ENCODE results near the gene PPP1R9B. TPM values are rescaled to one million over a fixed set of nuclear protein-coding genes. Genes with fewer than 3 reads are reported as not detected.
A peak's percentile ranks its signal among the peaks of the same experiment; 100 is the strongest.

The PPP1R9B gene
- total and polyA plus RNA-seq, 2 donors (not counting 1 experiment from before 2014, with no cell fraction given) = 80.7 to 220 TPM

GRCh38 chr17:50153650-50154575 lies 3.4 kb upstream of the PPP1R9B start:
- Histone ChIP-seq H2AFZ (ENCODE audit: insufficient read depth, low read depth, low read length, poor library complexity, severe bottlenecking) (no peak overlapping the region), H3K36me3 (replicated peaks in 1 of 2; ENCODE audit: control extremely low read depth in 1 of 2, control insufficient read depth in 1 of 2, extremely low read depth in 1 of 2, insufficient read depth in 2 of 2, low read length in 1 of 2) (no peaks in the 10 kb centered on the region), H4K20me1 (ENCODE audit: control insufficient read depth, insufficient read depth, low read length, poor library complexity, severe bottlenecking) (peaks cover 15% of the 10 kb centered on the region), H3K9me3 (ENCODE audit: control extremely low read depth in 1 of 3, control insufficient read depth in 2 of 3, insufficient read depth in 1 of 3, low read length in 2 of 3) (no peaks in the 10 kb centered on the region), H3K4me2 (replicated peaks; ENCODE audit: low read depth, low read length, poor library complexity, severe bottlenecking) (no peak overlapping the region), H3K27me3 (replicated peaks in 1 of 4; ENCODE audit: control extremely low read depth in 1 of 4, control insufficient read depth in 3 of 4, insufficient read depth in 4 of 4, low read length in 3 of 4) (no peaks in the 10 kb centered on the region), H3K27ac (ENCODE audit: low read length in 2 of 2) (peak overlapping the region in 1 of 2 donors; percentile 49), H3K79me2 (ENCODE audit: control insufficient read depth, insufficient read depth, low read length) (peaks cover 21% of the 10 kb centered on the region), H3K4me3 (ENCODE audit: control extremely low read depth in 1 of 5, extremely low read depth in 1 of 5, insufficient read depth in 1 of 5, low read depth in 2 of 5, low read length in 4 of 5) (no peak overlapping the region), H3K4me1 (ENCODE audit: control insufficient read depth in 2 of 2, insufficient read depth in 2 of 2, low read length in 2 of 2) (peaks cover 9 to 30% of the 10 kb centered on the region in 2 donors), H3K9ac (ENCODE audit: low read length) (no peak overlapping the region)
- POLR2A ChIA-PET = interaction anchor here (0.7 kb wide), 1 partner anchor 10 kb away, joined by 13 read pairs; no protein-coding TSS in a partner anchor
- WGBS (ENCODE audit: insufficient coverage) = 76% methylated on average over 11 of the region's 16 CpGs
- H3K27me3 Mint-ChIP-seq = no peaks in the 10 kb centered on the region
- no peak overlapping the region for H3K4me3 Mint-ChIP-seq
- H3K4me1 Mint-ChIP-seq = peaks cover 21% of the 10 kb centered on the region
- no peak for ATAC-seq (ENCODE audit: low read depth)
- intact Hi-C loops (cut with micrococcal nuclease) = no loop called here
- no peaks in the 10 kb centered on the region for H3K9me3 Mint-ChIP-seq (ENCODE audit: insufficient read depth)
- TF ChIP-seq CTCF (IDR thresholded peaks at IDR 0.05) (no peak), EZH2 (IDR thresholded peaks at IDR 0.05; ENCODE audit: borderline replicate concordance, insufficient read depth, low read depth, low read length, poor library complexity, severe bottlenecking) (no peak)
- peak overlapping the region; percentile 71 for H3K27ac Mint-ChIP-seq
- DNase-seq = no peak
- CTCF ChIA-PET = interaction anchor here (0.6 to 3.4 kb wide), 8 partner anchors 10 to 1203 kb away, joined by 3 to 18 read pairs (median 5); no protein-coding TSS in a partner anchor
